ENCODE results near the gene FER1L5. TPM values are rescaled to one million over a fixed set of nuclear protein-coding genes. Genes with fewer than 3 reads are reported as not detected.

The FER1L5 gene
- total RNA-seq, 1 experiment from 2014 or later, result 1.2 TPM

- H3K4me2 ChIP-seq (ENCODE audit: insufficient read depth, insufficient read length, low read length), result no peak overlapping the region
- peaks cover 37 to 77% (median 72%) of the 10 kb centered on the region in 3 experiments; a peak in 6 of 7 replicates for H3K36me3 Mint-ChIP-seq (ENCODE audit: insufficient read depth in 1 of 3, low read depth in 3 of 3)
- H2BK12ac ChIP-seq (ENCODE audit: insufficient read length, low read depth, low read length), result no peak overlapping the region
- H2BK5ac ChIP-seq (ENCODE audit: insufficient read length, low read length), result no peak overlapping the region
- no peak overlapping the region for H3K27ac ChIP-seq (ENCODE audit: insufficient read length, low read depth, low read length)
- H3K56ac ChIP-seq (ENCODE audit: insufficient read length, low read depth, low read length), result no peak overlapping the region
- H3K27me3 Mint-ChIP-seq (ENCODE audit: low read depth), result no peaks in the 10 kb centered on the region; the same call in 1 of the 2 replicates
- no peak overlapping the region for H2AK5ac ChIP-seq (ENCODE audit: insufficient read length, low read length)
- no peak overlapping the region for H3K4ac ChIP-seq (ENCODE audit: low read depth, low read length)
- H3K23ac ChIP-seq (ENCODE audit: insufficient read length, low read depth, low read length), result no peak overlapping the region
- no peak overlapping the region for H3K4me3 Mint-ChIP-seq
- no peaks in the 10 kb centered on the region for H3K4me1 Mint-ChIP-seq
- H3K18ac ChIP-seq (ENCODE audit: insufficient read length, low read depth, low read length), result no peak overlapping the region
- no peaks in the 10 kb centered on the region for H3K9me3 Mint-ChIP-seq
- WGBS (ENCODE audit: extremely low coverage, insufficient read length, low lambda C conversion rate), result no CpG with 5 or more reads among the region's 7 CpGs
- no peak overlapping the region for H3K9ac ChIP-seq (ENCODE audit: extremely low read depth, insufficient read length, low read length)
- no peaks in the 10 kb centered on the region for H4K20me1 ChIP-seq (ENCODE audit: control insufficient read depth, insufficient read depth, insufficient read length)
- no peak overlapping the region for H3T11ph ChIP-seq (ENCODE audit: low read length)
- H4K5ac ChIP-seq (ENCODE audit: insufficient read length, low read depth, low read length), result no peak overlapping the region
- no peak overlapping the region for H4K91ac ChIP-seq (ENCODE audit: insufficient read length, low read depth, low read length)
- no peaks in the 10 kb centered on the region for H3K9me3 ChIP-seq (ENCODE audit: control insufficient read depth, low read depth, low read length)
- no peak for DNase-seq
- no peak for TF ChIP-seq CTCF (conservative IDR thresholded peaks at IDR 0.05)
- no peaks in the 10 kb centered on the region for H3K23me2 ChIP-seq (ENCODE audit: insufficient read length, low read depth, low read length, poor library complexity, severe bottlenecking)
- H3K14ac ChIP-seq (ENCODE audit: insufficient read depth, low read length), result no peak overlapping the region
- no peaks in the 10 kb centered on the region for H3K79me1 ChIP-seq (ENCODE audit: insufficient read depth, low read depth, low read length, poor library complexity, severe bottlenecking)
- H3K4me1 ChIP-seq (ENCODE audit: insufficient read depth, low read length), result no peaks in the 10 kb centered on the region
- no peak overlapping the region for H2BK120ac ChIP-seq (ENCODE audit: low read depth, low read length, poor library complexity, severe bottlenecking)
- no peak overlapping the region for H2BK20ac ChIP-seq (ENCODE audit: low read depth, low read length, poor library complexity, severe bottlenecking)
- H3K27ac Mint-ChIP-seq, result no peak overlapping the region
- no peaks in the 10 kb centered on the region for H3K79me2 ChIP-seq (ENCODE audit: insufficient read depth, low read length)
- H2AFZ ChIP-seq (ENCODE audit: low read length), result no peak overlapping the region
- no peaks in the 10 kb centered on the region for H3K27me3 ChIP-seq (ENCODE audit: insufficient read depth, low read length)
- no peak overlapping the region for H4K8ac ChIP-seq (replicated peaks; ENCODE audit: insufficient read length, low read depth, low read length)
- H2BK15ac ChIP-seq (ENCODE audit: low read depth, low read length), result no peak overlapping the region
Observed at GRCh38 chr2:96729748-96730147, 87.2 kb downstream of the FER1L5 start.
